T-cell (primary cell): Measurements from ENCODE around the gene INMT. TPM values are rescaled to one million over a fixed set of nuclear protein-coding genes. Genes with fewer than 3 reads are reported as not detected.

Experiments used
- ATAC-seq, 4 experiments: fragments of 200-7000 bp in 3 of 4; fragments of 150-1000 bp in 1 of 4; cut with Tn5 transposase; replicated peaks in 1 of 4; 1 replicate in 3 of 4; 2 replicates in 1 of 4; pipeline ENCODE4 v1.10.0; 2021; ENCODE audit warnings: moderate library complexity in 3 of 4, mild to moderate bottlenecking in 2 of 4, moderate number of reproducible peaks in 1 of 4
- CTCF ChIA-PET, 2 donors: fragments of 300-600 bp; sonication (Branson Sonifier 250); formaldehyde crosslinking; loops; one replicate each; lab custom pipeline; 2022; ENCODE audit warnings: antibody characterized with exemption in 2 of 2; lab: Charles Lee
- POLR2A ChIA-PET, 2 donors: fragments of 300-600 bp; sonication (Branson Sonifier 250); formaldehyde crosslinking; loops; one replicate each; lab custom pipeline; 2022; ENCODE audit warnings: antibody characterized with exemption in 2 of 2; lab: Charles Lee
- DNase-seq, 35 experiments: peaks; one replicate each; pipeline versions ENCODE4 v3.0.0 to v3.0.0-alpha.2; 2013 to 2023
- H3K27ac ChIP-seq: one replicate; pipeline ENCODE4 v1.5.1; 2013; ENCODE audit warnings: low read length
- H3K27me3 ChIP-seq, 2 experiments: replicated peaks in 1 of 2; 1 replicate in 1 of 2; 2 replicates in 1 of 2; pipeline versions ENCODE4 v1.6.1 to v1.7.0; 2013; ENCODE audit warnings: low read length in 1 of 2, mixed read lengths in 1 of 2; ENCODE audit not compliant: control insufficient read depth in 2 of 2, insufficient read depth in 2 of 2; ENCODE audit errors: extremely low read depth in 1 of 2
- H3K36me3 ChIP-seq, 2 donors: 1 replicate in 1 of 2; 2 replicates in 1 of 2; pipeline versions ENCODE4 v1.6.1 to v1.7.0; 2013; ENCODE audit warnings: low read length in 1 of 2; ENCODE audit not compliant: control insufficient read depth in 2 of 2, insufficient read depth in 1 of 2; ENCODE audit errors: extremely low read depth in 1 of 2
- H3K4me1 ChIP-seq, 2 experiments: 1 replicate in 1 of 2; 2 replicates in 1 of 2; pipeline versions ENCODE4 v1.6.1 to v1.7.0; 2013; ENCODE audit warnings: low read length in 2 of 2, mixed read lengths in 1 of 2; ENCODE audit not compliant: insufficient read depth in 2 of 2, control insufficient read depth in 1 of 2; ENCODE audit errors: extremely low read depth in 1 of 2
- H3K4me3 ChIP-seq, 2 donors: 1 replicate in 1 of 2; 2 replicates in 1 of 2; pipeline versions ENCODE4 v1.5.1 to v1.7.0; 2013; ENCODE audit warnings: mild to moderate bottlenecking in 2 of 2, low read length in 1 of 2, moderate library complexity in 1 of 2; ENCODE audit not compliant: control insufficient read depth in 1 of 2; ENCODE audit errors: extremely low read depth in 1 of 2
- H3K9me3 ChIP-seq: 2 replicates; pipeline ENCODE4 v1.7.0; 2013
- H3K27ac Mint-ChIP-seq, 2 donors: one replicate each; pipeline ENCODE4 v1.8.0; 2020 to 2021; ENCODE audit warnings: mild to moderate bottlenecking in 2 of 2, mixed read lengths in 2 of 2
- H3K27me3 Mint-ChIP-seq, 2 donors: one replicate each; pipeline ENCODE4 v1.8.0; 2021 to 2022; ENCODE audit warnings: mixed read lengths in 2 of 2
- H3K36me3 Mint-ChIP-seq: one replicate; pipeline ENCODE4 v1.8.0; 2021; ENCODE audit warnings: mixed read lengths
- H3K4me1 Mint-ChIP-seq, 3 donors: one replicate each; pipeline ENCODE4 v1.8.0; 2020 to 2022; ENCODE audit warnings: mixed read lengths in 3 of 3, mild to moderate bottlenecking in 1 of 3
- H3K4me3 Mint-ChIP-seq, 3 donors: one replicate each; pipeline ENCODE4 v1.8.0; 2020 to 2022; ENCODE audit warnings: mild to moderate bottlenecking in 3 of 3, mixed read lengths in 3 of 3, moderate library complexity in 3 of 3
- H3K9me3 Mint-ChIP-seq, 3 donors: one replicate each; pipeline ENCODE4 v1.8.0; 2020 to 2022; ENCODE audit warnings: mixed read lengths in 3 of 3
- WGBS: methylation state at CpG from one replicate; pipeline ENCODE4 v1.1.5; 2013; ENCODE audit warnings: missing lambda C conversion rate; ENCODE audit not compliant: insufficient coverage; 5-methylcytosine and 5-hydroxymethylcytosine counted together
- total RNA-seq, 35 experiments: library from RNA in 6 of 35; stranded (reverse) in 6 of 35; fragments of 120-200 nt in 1 of 35; gene quantifications; one replicate each; pipeline versions ENCODE4 v1.2.1 to v1.2.4 and lab custom pipeline; 2013 to 2026

INMT gene
- total RNA-seq, 5 donors from 2014 or later (not counting 1 experiment from before 2014, with no cell fraction given) = 0.14 to 1.7 (median 0.75) TPM

- DNase-seq (no peak), ATAC-seq (no peak)
- Histone ChIP-seq H3K4me1 (no peaks in the 10 kb centered on the region), H3K36me3 (no peaks in the 10 kb centered on the region), H3K27ac (no peak overlapping the region), H3K27me3 (peaks cover 0 to 13% of the 10 kb centered on the region in 2 experiments), H3K9me3 (no peaks in the 10 kb centered on the region), H3K4me3 (no peak overlapping the region)
- Mint-ChIP-seq H3K9me3 (no peaks in the 10 kb centered on the region), H3K4me1 (no peaks in the 10 kb centered on the region), H3K4me3 (no peak overlapping the region), H3K36me3 (no peaks in the 10 kb centered on the region), H3K27ac (no peak overlapping the region), H3K27me3 (peaks cover 10 to 14% of the 10 kb centered on the region in 2 donors)
- POLR2A ChIA-PET = no interaction called here
- CTCF ChIA-PET = no interaction called here
- WGBS = no CpG with 5 or more reads among the region's 3 CpGs
Observed at GRCh38 chr7:30760514-30761213, 8.7 kb downstream of the INMT start.

GRCh38 chr7:30761214-30762156 is 9.6 kb downstream of the INMT start:
- H3K27ac ChIP-seq = no peak overlapping the region
- Mint-ChIP-seq H3K4me3 (no peak overlapping the region), H3K36me3 (no peaks in the 10 kb centered on the region), H3K9me3 (no peaks in the 10 kb centered on the region), H3K27ac (no peak overlapping the region), H3K4me1 (no peaks in the 10 kb centered on the region), H3K27me3 (peaks cover 10 to 14% of the 10 kb centered on the region in 2 donors)
- no peak for DNase-seq
- no peaks in the 10 kb centered on the region for H3K4me1 ChIP-seq
- no peaks in the 10 kb centered on the region for H3K9me3 ChIP-seq
- H3K36me3 ChIP-seq = no peaks in the 10 kb centered on the region
- peaks cover 0 to 13% of the 10 kb centered on the region in 2 experiments for H3K27me3 ChIP-seq
- CTCF ChIA-PET = no interaction called here
- no peak for ATAC-seq
- no peak overlapping the region for H3K4me3 ChIP-seq
- POLR2A ChIA-PET = no interaction called here
- WGBS = 79% methylated on average over 4 of the region's 13 CpGs

GRCh38 chr7:30764030-30764975 is 12.4 kb downstream of the INMT start:
- H3K9me3 ChIP-seq = no peaks in the 10 kb centered on the region
- H3K36me3 Mint-ChIP-seq = no peaks in the 10 kb centered on the region
- no peaks in the 10 kb centered on the region for H3K4me1 Mint-ChIP-seq
- no peak overlapping the region for H3K27ac Mint-ChIP-seq
- H3K4me3 Mint-ChIP-seq = no peak overlapping the region
- DNase-seq = no peak
- POLR2A ChIA-PET = no interaction called here
- ATAC-seq = no peak
- H3K4me1 ChIP-seq = no peaks in the 10 kb centered on the region
- no peaks in the 10 kb centered on the region for H3K36me3 ChIP-seq
- no peak overlapping the region for H3K4me3 ChIP-seq
- no peak overlapping the region for H3K27ac ChIP-seq
- peaks cover 5 to 9% of the 10 kb centered on the region in 2 donors for H3K27me3 Mint-ChIP-seq
- H3K27me3 ChIP-seq = peaks cover 0 to 6% of the 10 kb centered on the region in 2 experiments
- CTCF ChIA-PET = interaction anchor here in 1 of 2 donors (0.7 kb wide), 1 partner anchor 206 kb away, joined by 3 read pairs; no protein-coding TSS in a partner anchor
- no peaks in the 10 kb centered on the region for H3K9me3 Mint-ChIP-seq
- WGBS = 66% methylated on average over 2 of the region's 6 CpGs

GRCh38 chr7:30765408-30765807 is 13.5 kb downstream of the INMT start:
- WGBS = 88% methylated on average over 1 of the region's 2 CpGs

GRCh38 chr7:30770845-30771173 is 18.9 kb downstream of the INMT start:
- DNase-seq (no peak), ATAC-seq (no peak)
- no peaks in the 10 kb centered on the region for H3K36me3 ChIP-seq
- H3K4me3 Mint-ChIP-seq = peak overlapping the region; percentile 78 to 86 (median 84)
- H3K27ac Mint-ChIP-seq = no peak overlapping the region
- no peaks in the 10 kb centered on the region for H3K9me3 Mint-ChIP-seq
- ChIA-PET POLR2A (interaction anchor here in 1 of 2 donors (0.6 kb wide), 1 partner anchor 119 kb away, joined by 8 read pairs; no protein-coding TSS in a partner anchor), CTCF (no interaction called here)
- peaks cover 3 to 9% of the 10 kb centered on the region in 2 experiments for H3K4me1 ChIP-seq
- H3K9me3 ChIP-seq = no peaks in the 10 kb centered on the region
- no peaks in the 10 kb centered on the region for H3K27me3 Mint-ChIP-seq
- WGBS = 88% methylated on average over 5 of the region's 9 CpGs
- H3K27me3 ChIP-seq = peaks cover 0 to 2% of the 10 kb centered on the region in 2 experiments
- peaks cover 6 to 12% (median 6%) of the 10 kb centered on the region in 3 donors for H3K4me1 Mint-ChIP-seq
- H3K27ac ChIP-seq = no peak overlapping the region
- H3K36me3 Mint-ChIP-seq = no peaks in the 10 kb centered on the region
- H3K4me3 ChIP-seq = peak overlapping the region; percentile 90 to 95

More at GRCh38 chr7:30765408-30765807, 13.5 kb downstream of the INMT start:
- DNase-seq = no peak
- Mint-ChIP-seq H3K27me3 (peaks cover 0 to 3% of the 10 kb centered on the region in 2 donors), H3K36me3 (no peaks in the 10 kb centered on the region), H3K4me3 (no peak overlapping the region), H3K27ac (no peak overlapping the region), H3K9me3 (no peaks in the 10 kb centered on the region), H3K4me1 (peaks cover 0 to 1% (median 1%) of the 10 kb centered on the region in 3 donors)
- Histone ChIP-seq H3K27ac (no peak overlapping the region), H3K27me3 (no peaks in the 10 kb centered on the region), H3K36me3 (no peaks in the 10 kb centered on the region), H3K9me3 (no peaks in the 10 kb centered on the region), H3K4me1 (no peaks in the 10 kb centered on the region), H3K4me3 (no peak overlapping the region)
- ChIA-PET CTCF (no interaction called here), POLR2A (no interaction called here)
- ATAC-seq = no peak
